IMR-90 (cell line): ENCODE data around the gene KCP. TPM values are rescaled to one million over a fixed set of nuclear protein-coding genes. Genes with fewer than 3 reads are reported as not detected.
A peak's percentile ranks its signal among the peaks of the same experiment; 100 is the strongest.

Experiments used
- ATAC-seq: fragments of 200-7000 bp; cut with Tn5 transposase; 2 replicates; pipeline ENCODE4 v1.9.1; 2020; ENCODE audit warnings: low read depth, mild to moderate bottlenecking, moderate library complexity
- BruUV-seq: library from RNA; stranded (reverse); fragments of 400-500 nt; replicated peaks from 2 replicates; lab custom pipeline; 2021; lab: Mats Ljungman, UMichigan
- CTCF ChIA-PET: fragments of 300-600 bp; formaldehyde crosslinking; extraction: SDS; loops from one replicate; lab custom pipeline; 2021; ENCODE audit warnings: antibody characterized with exemption; lab: Yijun Ruan, JAX
- POLR2A ChIA-PET: fragments of 300-600 bp; sonication (Branson Sonifier 250); formaldehyde crosslinking; loops from one replicate; lab custom pipeline; 2022; ENCODE audit warnings: antibody characterized with exemption; ENCODE audit not compliant: unreplicated experiment; lab: Charles Lee
- DNase-seq: peaks from one replicate; pipeline ENCODE4 v3.0.0; 2013
- H2AFZ ChIP-seq: replicated peaks from 2 replicates; pipeline ENCODE3; 2013; ENCODE audit warnings: low read length, mild to moderate bottlenecking; ENCODE audit not compliant: poor library complexity
- H2AK5ac ChIP-seq: 2 replicates; pipeline ENCODE4 v1.6.1; 2013; ENCODE audit warnings: low read depth, low read length, inconsistent platforms
- H2AK9ac ChIP-seq: replicated peaks from 2 replicates; pipeline ENCODE3; 2013; ENCODE audit warnings: mild to moderate bottlenecking, low read depth, low read length, moderate library complexity; ENCODE audit not compliant: poor library complexity
- H2BK120ac ChIP-seq: 2 replicates; pipeline ENCODE4 v1.6.1; 2013; ENCODE audit warnings: low read depth, low read length, inconsistent platforms
- H2BK15ac ChIP-seq: 3 replicates; pipeline ENCODE4 v1.6.1; 2013; ENCODE audit warnings: low read depth, low read length, inconsistent platforms
- H2BK20ac ChIP-seq: 2 replicates; pipeline ENCODE4 v1.6.1; 2013; ENCODE audit warnings: low read depth, mild to moderate bottlenecking, inconsistent platforms, low read length, moderate library complexity
- H2BK5ac ChIP-seq: 2 replicates; pipeline ENCODE4 v1.6.1; 2013; ENCODE audit warnings: mild to moderate bottlenecking, low read depth, low read length, inconsistent platforms; ENCODE audit not compliant: poor library complexity, severe bottlenecking
- H3K14ac ChIP-seq: replicated peaks from 2 replicates; pipeline ENCODE4 v1.6.1; 2013; ENCODE audit warnings: low read depth, low read length, inconsistent platforms
- H3K18ac ChIP-seq: 2 replicates; pipeline ENCODE4 v1.6.1; 2013; ENCODE audit warnings: low read depth, low read length, control low read depth
- H3K23ac ChIP-seq: 2 replicates; pipeline ENCODE4 v1.6.1; 2013; ENCODE audit warnings: low read depth, low read length, inconsistent platforms
- H3K27ac ChIP-seq: 2 replicates; pipeline ENCODE4 v1.5.1; 2013; ENCODE audit warnings: mild to moderate bottlenecking, control low read depth, low read length; ENCODE audit not compliant: insufficient read depth
- H3K27me3 ChIP-seq: 2 replicates; pipeline ENCODE4 v1.6.1; 2013; ENCODE audit warnings: low read length; ENCODE audit not compliant: control insufficient read depth, insufficient read depth
- H3K36me3 ChIP-seq: 2 replicates; pipeline ENCODE4 v1.6.1; 2013; ENCODE audit warnings: low read length, mixed read lengths; ENCODE audit not compliant: control insufficient read depth, insufficient read depth
- H3K4ac ChIP-seq: 2 replicates; pipeline ENCODE4 v1.6.1; 2013; ENCODE audit warnings: low read depth, low read length, inconsistent platforms
- H3K4me1 ChIP-seq: 2 replicates; pipeline ENCODE4 v1.6.1; 2013; ENCODE audit warnings: low read length, mixed read lengths; ENCODE audit not compliant: control insufficient read depth, insufficient read depth
- H3K4me2 ChIP-seq: 2 replicates; pipeline ENCODE4 v1.6.1; 2013; ENCODE audit warnings: low read depth, mild to moderate bottlenecking, control low read depth, low read length, moderate library complexity
- H3K4me3 ChIP-seq: 2 replicates; pipeline ENCODE4 v1.5.1; 2013; ENCODE audit warnings: low read depth, mild to moderate bottlenecking, control low read depth, low read length, moderate library complexity; ENCODE audit not compliant: insufficient read depth
- H3K56ac ChIP-seq: 2 replicates; pipeline ENCODE4 v1.6.1; 2013; ENCODE audit warnings: low read length, inconsistent platforms; ENCODE audit not compliant: insufficient read depth; ENCODE audit errors: extremely low read depth
- H3K79me1 ChIP-seq, 2 experiments: 2 replicates each; pipeline ENCODE4 v1.6.1; 2013; ENCODE audit warnings: low read length in 2 of 2, inconsistent platforms in 1 of 2, low read depth in 1 of 2
- H3K9ac ChIP-seq: 2 replicates; pipeline ENCODE4 v1.6.1; 2013; ENCODE audit warnings: low read depth, low read length, control low read depth
- H3K9me1 ChIP-seq: 2 replicates; pipeline ENCODE4 v1.6.1; 2013; ENCODE audit warnings: low read length, inconsistent platforms; ENCODE audit not compliant: insufficient read depth
- H3K9me3 ChIP-seq: 2 replicates; pipeline ENCODE4 v1.6.1; 2013; ENCODE audit warnings: low read length; ENCODE audit not compliant: control insufficient read depth, insufficient read depth
- H4K20me1 ChIP-seq: 2 replicates; pipeline ENCODE4 v1.6.1; 2013; ENCODE audit warnings: low read length, inconsistent platforms; ENCODE audit not compliant: insufficient read depth
- H4K5ac ChIP-seq: 2 replicates; pipeline ENCODE4 v1.6.1; 2013; ENCODE audit warnings: mild to moderate bottlenecking, low read depth, low read length, control low read depth
- H4K8ac ChIP-seq, 2 experiments: 2 replicates each; pipeline ENCODE4 v1.6.1; 2013; ENCODE audit warnings: low read depth in 2 of 2, low read length in 2 of 2, control low read depth in 1 of 2, inconsistent platforms in 1 of 2
- H4K91ac ChIP-seq: 2 replicates; pipeline ENCODE4 v1.6.1; 2013; ENCODE audit warnings: low read depth, low read length, inconsistent platforms; ENCODE audit not compliant: insufficient read depth
- RCOR1 ChIP-seq: IDR thresholded peaks from 2 replicates; pipeline ENCODE4 v1.6.1; 2012; ENCODE audit warnings: mild to moderate bottlenecking, low read length, improper control_type of control experiment; ENCODE audit not compliant: insufficient replicate concordance
- RFX5 ChIP-seq: IDR thresholded peaks from 2 replicates; pipeline ENCODE4 v1.8.0; 2012; ENCODE audit warnings: low read depth, mild to moderate bottlenecking, low read length, moderate library complexity
- SMC3 ChIP-seq: fragments of 150-350 bp; IDR thresholded peaks from 2 replicates; pipeline ENCODE4 v1.6.1; 2016; ENCODE audit warnings: low read depth, mild to moderate bottlenecking, antibody characterized with exemption, low read length, moderate library complexity
- USF2 ChIP-seq: fragments of 150-350 bp; IDR thresholded peaks from 2 replicates; pipeline ENCODE4 v1.6.1; 2017; ENCODE audit warnings: mild to moderate bottlenecking, antibody characterized with exemption, low read length, low read depth
- WGBS, 2 experiments: methylation state at CpG; one replicate each; pipeline versions ENCODE4 v1.1.5 to v1.1.7; 2013; ENCODE audit warnings: missing lambda C conversion rate in 2 of 2; ENCODE audit not compliant: insufficient read length in 1 of 2; ENCODE audit errors: extremely low coverage in 2 of 2; 5-methylcytosine and 5-hydroxymethylcytosine counted together
- dilution Hi-C: fragments of 300-500 bp; cut with HindIII; formaldehyde crosslinking; loops from one replicate; pipeline ENCODE4 v1.14.3; 2018; ENCODE audit warnings: low sequenced_read_pairs; ENCODE audit not compliant: unreplicated experiment
- in situ Hi-C: fragments of 300-500 bp; cut with MboI; formaldehyde crosslinking; loops from 3 replicates; pipeline ENCODE4 v1.14.3; 2019; ENCODE audit warnings: low sequenced_read_pairs, inconsistent platforms, mixed read lengths
- intact Hi-C: fragments of 100-400 bp; cut with micrococcal nuclease; formaldehyde crosslinking; loops from 2 replicates; pipeline ENCODE4 v1.10.0; 2022
- polyA plus RNA-seq, 3 experiments: library from polyadenylated mRNA; depleted of rRNA; stranded (reverse); fragments of >200 nt; gene quantifications; 2 replicates each; pipeline ENCODE4 v1.2.3, GENCODE V29; 2012; ENCODE audit warnings: low replicate concordance in 1 of 3
- total RNA-seq: library from RNA; depleted of rRNA; stranded (reverse); fragments of >200 nt; gene quantifications from 2 replicates; pipeline ENCODE4 v1.2.3, GENCODE V29; 2012

The KCP gene
- total and polyA plus RNA-seq, 2 of the 4 experiments (the other 2 are of a cell fraction): 0.03 TPM; not detected in 1

GRCh38 chr7:128881458-128882125, 28.9 kb downstream of the KCP start:
- H3K4ac ChIP-seq: no peak overlapping the region
- intact Hi-C loops: loop anchor here (5.0 kb wide), 3 partner anchors 269 to 454 kb away; partner anchors contain the start of gene METTL2B
- no TSS peak for BruUV-seq
- no peak overlapping the region for H2BK15ac ChIP-seq
- POLR2A ChIA-PET: no interaction called here
- DNase-seq (no peak), ATAC-seq (no peak)
- no peak overlapping the region for H3K23ac ChIP-seq
- H2BK5ac ChIP-seq: no peak overlapping the region
- no peak overlapping the region for H3K4me3 ChIP-seq
- no peak overlapping the region for H3K18ac ChIP-seq
- no peaks in the 10 kb centered on the region for H3K36me3 ChIP-seq
- no peak overlapping the region for H3K27ac ChIP-seq
- H4K5ac ChIP-seq: no peak overlapping the region
- CTCF ChIA-PET: no interaction called here
- 61% methylated on average over 4 of the region's 10 CpGs; no CpG with 5 or more reads in 1 of the 2 experiments for WGBS, 2 experiments
- no peak overlapping the region for H4K8ac ChIP-seq
- TF ChIP-seq RFX5 (no peak), USF2 (no peak), SMC3 (no peak), RCOR1 (no peak)
- dilution Hi-C loops: no loop called here
- no peaks in the 10 kb centered on the region for H3K79me1 ChIP-seq
- H2BK120ac ChIP-seq: no peak overlapping the region
- no peak overlapping the region for H4K91ac ChIP-seq
- H3K9me1 ChIP-seq: no peaks in the 10 kb centered on the region
- H2AK5ac ChIP-seq: no peak overlapping the region
- in situ Hi-C loops: loop anchor here (5.0 to 25.0 kb wide), 2 partner anchors 274 to 419 kb away; partner anchors contain the start of gene HILPDA
- H4K20me1 ChIP-seq: no peaks in the 10 kb centered on the region; the same call in 1 of the 2 replicates
- no peak overlapping the region for H3K56ac ChIP-seq
- no peaks in the 10 kb centered on the region for H3K4me1 ChIP-seq
- peak overlapping the region; percentile 42 for H2AK9ac ChIP-seq
- peak overlapping the region; percentile 51 for H2AFZ ChIP-seq
- no peak overlapping the region for H3K4me2 ChIP-seq
- H2BK20ac ChIP-seq: no peak overlapping the region
- H3K27me3 ChIP-seq: peaks cover 7% of the 10 kb centered on the region; the same call in 1 of the 2 replicates
- no peak overlapping the region for H3K9ac ChIP-seq
- H3K14ac ChIP-seq: no peak overlapping the region
- H3K9me3 ChIP-seq: no peaks in the 10 kb centered on the region
